Measurements from ENCODE around the gene OTUD7B. TPM values are rescaled to one million over a fixed set of nuclear protein-coding genes. Genes with fewer than 3 reads are reported as not detected.

OTUD7B gene
- total and polyA plus RNA-seq, 9 of the 15 experiments (the other 6 are each of a cell fraction or from before 2014, with no cell fraction given) = 0.96 to 18.8 (median 7.4) TPM

GRCh38 chr1:149888999-149889289 lies 121.6 kb downstream of the OTUD7B start (continued):
- TF ChIP-seq AFF1 (IDR thresholded peaks at IDR 0.05; ENCODE audit: low read depth in 1 of 2, partially characterized antibody in 2 of 2) (no peak), NUFIP1 (IDR thresholded peaks at IDR 0.05; ENCODE audit: partially characterized antibody) (no peak), NFE2 (IDR thresholded peaks at IDR 0.05; ENCODE audit: low read depth) (no peak), NR0B1 (IDR thresholded peaks at IDR 0.05; ENCODE audit: partially characterized antibody) (no peak), ILK (tag; IDR thresholded peaks at IDR 0.05; ENCODE audit: borderline replicate concordance, low read depth) (peak; percentile 47; the same call in 1 of the 2 replicates), SAP30 (IDR thresholded peaks at IDR 0.05; ENCODE audit: borderline replicate concordance, insufficient read depth, low read depth, low read length, poor library complexity, severe bottlenecking) (no peak), ZBTB7A (IDR thresholded peaks at IDR 0.05; ENCODE audit: borderline replicate concordance, control insufficient read depth, low read depth, low read length) (no peak), ZNF408 (CRISPR knock-in tag; IDR thresholded peaks at IDR 0.05; ENCODE audit: low read depth) (no peak), FOXA1 (IDR thresholded peaks at IDR 0.05; ENCODE audit: borderline replicate concordance) (no peak), RFX5 (IDR thresholded peaks at IDR 0.05; ENCODE audit: low read depth, low read length) (no peak), ZNF311 (CRISPR knock-in tag; IDR thresholded peaks at IDR 0.05) (no peak), KLF13 (tag; IDR thresholded peaks at IDR 0.05; ENCODE audit: borderline replicate concordance, low read depth) (no peak), CCAR2 (IDR thresholded peaks at IDR 0.05; ENCODE audit: low read depth, low read length) (0 out of 2 replicates have a peak, but pooled peaks have one; percentile 22), EZH2 (IDR thresholded peaks at IDR 0.05; ENCODE audit: borderline replicate concordance, low read depth, low read length) (no peak), ELF2 (CRISPR knock-in tag; IDR thresholded peaks at IDR 0.05) (no peak), KDM4B (IDR thresholded peaks at IDR 0.05; ENCODE audit: borderline replicate concordance in 2 of 2, low read depth in 1 of 2) (no peak), TFAM (CRISPR knock-in tag; conservative IDR thresholded peaks at IDR 0.05) (no peak), ARID4B (CRISPR knock-in tag; IDR thresholded peaks at IDR 0.05) (no peak), ZNF717 (CRISPR knock-in tag; IDR thresholded peaks at IDR 0.05) (no peak)

Data from K562 (cell line).